Osteoblast (primary cell): ENCODE data around the gene INSIG1. TPM values are rescaled to one million over a fixed set of nuclear protein-coding genes. Genes with fewer than 3 reads are reported as not detected.
A peak's percentile ranks its signal among the peaks of the same experiment; 100 is the strongest.

Source experiments
- DNase-seq: peaks from one replicate; pipeline ENCODE4 v3.0.0; 2011; ENCODE audit warnings: low spot score, mixed read lengths; ENCODE audit not compliant: insufficient read length; ENCODE audit errors: missing footprints
- H2AFZ ChIP-seq: 2 replicates; pipeline ENCODE4 v1.6.0; 2011; ENCODE audit warnings: mild to moderate bottlenecking, low read length
- H3K27ac ChIP-seq: 2 replicates; pipeline ENCODE4 v1.5.1; 2011; ENCODE audit warnings: mild to moderate bottlenecking, low read depth, low read length, moderate library complexity
- H3K27me3 ChIP-seq: 2 replicates; pipeline ENCODE4 v1.6.0; 2012; ENCODE audit warnings: mild to moderate bottlenecking, control low read depth, inconsistent platforms, low read length, moderate library complexity; ENCODE audit not compliant: insufficient read depth
- H3K36me3 ChIP-seq: 2 replicates; pipeline ENCODE4 v1.5.1; 2011; ENCODE audit warnings: mild to moderate bottlenecking, low read length, control low read depth, moderate library complexity; ENCODE audit not compliant: insufficient read depth
- H3K4me1 ChIP-seq: 2 replicates; pipeline ENCODE4 v1.5.1; 2011; ENCODE audit warnings: mild to moderate bottlenecking, low read length, control low read depth, moderate library complexity; ENCODE audit not compliant: insufficient read depth
- H3K4me2 ChIP-seq: 2 replicates; pipeline ENCODE4 v1.6.0; 2011; ENCODE audit warnings: mild to moderate bottlenecking, low read length; ENCODE audit not compliant: insufficient read depth
- H3K4me3 ChIP-seq: fragments of 200-600 bp; sonication (generic); 3 replicates; pipeline ENCODE4 v1.5.1; 2012; ENCODE audit warnings: mild to moderate bottlenecking, low read length, inconsistent platforms; ENCODE audit not compliant: insufficient read depth
- H3K79me2 ChIP-seq: 2 replicates; pipeline ENCODE4 v1.6.0; 2012; ENCODE audit warnings: mild to moderate bottlenecking, low read length, control low read depth, inconsistent platforms; ENCODE audit not compliant: insufficient read depth
- H3K9me3 ChIP-seq: 2 replicates; pipeline ENCODE4 v1.5.1; 2011; ENCODE audit warnings: low read depth, low read length, control low read depth
- H4K20me1 ChIP-seq: 2 replicates; pipeline ENCODE4 v1.6.0; 2012; ENCODE audit warnings: mild to moderate bottlenecking, low read length, control low read depth; ENCODE audit not compliant: insufficient read depth
- CTCF ChIP-seq: IDR thresholded peaks from 2 replicates; pipeline ENCODE4 v1.5.1; 2011; ENCODE audit warnings: mild to moderate bottlenecking, low read depth, low read length, moderate library complexity; ENCODE audit errors: extremely low read depth
- total RNA-seq: library from RNA; depleted of rRNA; stranded (reverse); fragments of >200 nt; gene quantifications from 2 replicates; pipeline ENCODE4 v1.2.3, GENCODE V29; 2012

INSIG1 gene
- total RNA-seq, 1 donor = 835 TPM

- DNase-seq = peak; percentile 30
- TF ChIP-seq CTCF = no peak
- Histone ChIP-seq H3K27me3 (no peaks in the 10 kb centered on the region), H3K79me2 (no peaks in the 10 kb centered on the region), H3K4me1 (no peaks in the 10 kb centered on the region), H2AFZ (no peak overlapping the region), H3K9me3 (no peaks in the 10 kb centered on the region), H3K27ac (no peak overlapping the region), H3K4me3 (no peak overlapping the region), H3K4me2 (no peak overlapping the region), H4K20me1 (peaks cover 11% of the 10 kb centered on the region), H3K36me3 (peaks cover 26% of the 10 kb centered on the region)
These were observed 15.0 kb downstream of the INSIG1 start for GRCh38 chr7:155312633-155313032.

GRCh38 chr7:155313096-155313495 is 15.4 kb downstream of the INSIG1 start:
- no peaks in the 10 kb centered on the region for H3K79me2 ChIP-seq
- H4K20me1 ChIP-seq = peaks cover 8% of the 10 kb centered on the region
- peak; percentile 31 for DNase-seq
- H3K4me3 ChIP-seq = no peak overlapping the region
- no peak for TF ChIP-seq CTCF
- H2AFZ ChIP-seq = no peak overlapping the region
- H3K36me3 ChIP-seq = peaks cover 22% of the 10 kb centered on the region
- H3K4me2 ChIP-seq = no peak overlapping the region
- H3K9me3 ChIP-seq = no peaks in the 10 kb centered on the region
- no peaks in the 10 kb centered on the region for H3K27me3 ChIP-seq
- no peaks in the 10 kb centered on the region for H3K4me1 ChIP-seq
- H3K27ac ChIP-seq = no peak overlapping the region

- DNase-seq = no peak
- H3K4me1 ChIP-seq = no peaks in the 10 kb centered on the region
- no peak overlapping the region for H2AFZ ChIP-seq
- no peak for TF ChIP-seq CTCF
- H3K27me3 ChIP-seq = no peaks in the 10 kb centered on the region
- H3K4me2 ChIP-seq = no peak overlapping the region
- no peaks in the 10 kb centered on the region for H4K20me1 ChIP-seq
- H3K9me3 ChIP-seq = no peaks in the 10 kb centered on the region
- H3K79me2 ChIP-seq = no peaks in the 10 kb centered on the region
- no peak overlapping the region for H3K27ac ChIP-seq
- no peaks in the 10 kb centered on the region for H3K36me3 ChIP-seq
- H3K4me3 ChIP-seq = no peak overlapping the region
These were observed 18.3 kb downstream of the INSIG1 start for GRCh38 chr7:155315977-155316376.

GRCh38 chr7:155316427-155317113 is 18.9 kb downstream of the INSIG1 start:
- no peaks in the 10 kb centered on the region for H3K36me3 ChIP-seq
- H3K9me3 ChIP-seq = no peaks in the 10 kb centered on the region
- H3K4me2 ChIP-seq = no peak overlapping the region
- H3K4me3 ChIP-seq = no peak overlapping the region
- no peak for TF ChIP-seq CTCF
- no peaks in the 10 kb centered on the region for H3K27me3 ChIP-seq
- H4K20me1 ChIP-seq = no peaks in the 10 kb centered on the region
- H3K27ac ChIP-seq = no peak overlapping the region
- H2AFZ ChIP-seq = no peak overlapping the region
- no peaks in the 10 kb centered on the region for H3K4me1 ChIP-seq
- H3K79me2 ChIP-seq = no peaks in the 10 kb centered on the region
- no peak for DNase-seq
